ENCODE data around the gene SLC8A2. TPM values are rescaled to one million over a fixed set of nuclear protein-coding genes. Genes with fewer than 3 reads are reported as not detected.

SLC8A2 gene
- total and polyA plus RNA-seq, 2 of the 8 experiments (the other 6 are each of a cell fraction or from before 2014, with no cell fraction given): 7.3 to 12.4 TPM

DNA sequence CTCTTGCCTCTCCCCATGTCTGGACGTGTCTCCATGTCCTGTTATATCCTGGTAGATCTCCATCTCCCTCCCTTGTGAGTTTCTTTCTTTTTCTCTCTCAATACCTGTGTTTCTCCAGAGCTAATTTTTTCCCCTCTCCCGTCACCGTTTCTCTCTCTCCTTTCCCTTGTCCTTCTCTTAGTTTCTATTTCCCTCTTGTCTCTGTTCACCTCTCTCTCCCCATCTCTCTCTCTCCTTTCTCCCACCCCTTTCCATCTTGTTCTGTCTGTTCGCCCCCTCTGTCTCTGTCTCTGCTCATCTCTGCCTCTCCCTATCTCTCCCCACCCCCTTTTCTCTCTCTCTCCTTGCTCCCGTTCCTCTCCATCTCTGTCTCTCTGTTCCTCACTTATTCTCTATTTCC lies 13.0 kb downstream of the SLC8A2 start (continued):
- TF ChIP-seq, protein P1, sequence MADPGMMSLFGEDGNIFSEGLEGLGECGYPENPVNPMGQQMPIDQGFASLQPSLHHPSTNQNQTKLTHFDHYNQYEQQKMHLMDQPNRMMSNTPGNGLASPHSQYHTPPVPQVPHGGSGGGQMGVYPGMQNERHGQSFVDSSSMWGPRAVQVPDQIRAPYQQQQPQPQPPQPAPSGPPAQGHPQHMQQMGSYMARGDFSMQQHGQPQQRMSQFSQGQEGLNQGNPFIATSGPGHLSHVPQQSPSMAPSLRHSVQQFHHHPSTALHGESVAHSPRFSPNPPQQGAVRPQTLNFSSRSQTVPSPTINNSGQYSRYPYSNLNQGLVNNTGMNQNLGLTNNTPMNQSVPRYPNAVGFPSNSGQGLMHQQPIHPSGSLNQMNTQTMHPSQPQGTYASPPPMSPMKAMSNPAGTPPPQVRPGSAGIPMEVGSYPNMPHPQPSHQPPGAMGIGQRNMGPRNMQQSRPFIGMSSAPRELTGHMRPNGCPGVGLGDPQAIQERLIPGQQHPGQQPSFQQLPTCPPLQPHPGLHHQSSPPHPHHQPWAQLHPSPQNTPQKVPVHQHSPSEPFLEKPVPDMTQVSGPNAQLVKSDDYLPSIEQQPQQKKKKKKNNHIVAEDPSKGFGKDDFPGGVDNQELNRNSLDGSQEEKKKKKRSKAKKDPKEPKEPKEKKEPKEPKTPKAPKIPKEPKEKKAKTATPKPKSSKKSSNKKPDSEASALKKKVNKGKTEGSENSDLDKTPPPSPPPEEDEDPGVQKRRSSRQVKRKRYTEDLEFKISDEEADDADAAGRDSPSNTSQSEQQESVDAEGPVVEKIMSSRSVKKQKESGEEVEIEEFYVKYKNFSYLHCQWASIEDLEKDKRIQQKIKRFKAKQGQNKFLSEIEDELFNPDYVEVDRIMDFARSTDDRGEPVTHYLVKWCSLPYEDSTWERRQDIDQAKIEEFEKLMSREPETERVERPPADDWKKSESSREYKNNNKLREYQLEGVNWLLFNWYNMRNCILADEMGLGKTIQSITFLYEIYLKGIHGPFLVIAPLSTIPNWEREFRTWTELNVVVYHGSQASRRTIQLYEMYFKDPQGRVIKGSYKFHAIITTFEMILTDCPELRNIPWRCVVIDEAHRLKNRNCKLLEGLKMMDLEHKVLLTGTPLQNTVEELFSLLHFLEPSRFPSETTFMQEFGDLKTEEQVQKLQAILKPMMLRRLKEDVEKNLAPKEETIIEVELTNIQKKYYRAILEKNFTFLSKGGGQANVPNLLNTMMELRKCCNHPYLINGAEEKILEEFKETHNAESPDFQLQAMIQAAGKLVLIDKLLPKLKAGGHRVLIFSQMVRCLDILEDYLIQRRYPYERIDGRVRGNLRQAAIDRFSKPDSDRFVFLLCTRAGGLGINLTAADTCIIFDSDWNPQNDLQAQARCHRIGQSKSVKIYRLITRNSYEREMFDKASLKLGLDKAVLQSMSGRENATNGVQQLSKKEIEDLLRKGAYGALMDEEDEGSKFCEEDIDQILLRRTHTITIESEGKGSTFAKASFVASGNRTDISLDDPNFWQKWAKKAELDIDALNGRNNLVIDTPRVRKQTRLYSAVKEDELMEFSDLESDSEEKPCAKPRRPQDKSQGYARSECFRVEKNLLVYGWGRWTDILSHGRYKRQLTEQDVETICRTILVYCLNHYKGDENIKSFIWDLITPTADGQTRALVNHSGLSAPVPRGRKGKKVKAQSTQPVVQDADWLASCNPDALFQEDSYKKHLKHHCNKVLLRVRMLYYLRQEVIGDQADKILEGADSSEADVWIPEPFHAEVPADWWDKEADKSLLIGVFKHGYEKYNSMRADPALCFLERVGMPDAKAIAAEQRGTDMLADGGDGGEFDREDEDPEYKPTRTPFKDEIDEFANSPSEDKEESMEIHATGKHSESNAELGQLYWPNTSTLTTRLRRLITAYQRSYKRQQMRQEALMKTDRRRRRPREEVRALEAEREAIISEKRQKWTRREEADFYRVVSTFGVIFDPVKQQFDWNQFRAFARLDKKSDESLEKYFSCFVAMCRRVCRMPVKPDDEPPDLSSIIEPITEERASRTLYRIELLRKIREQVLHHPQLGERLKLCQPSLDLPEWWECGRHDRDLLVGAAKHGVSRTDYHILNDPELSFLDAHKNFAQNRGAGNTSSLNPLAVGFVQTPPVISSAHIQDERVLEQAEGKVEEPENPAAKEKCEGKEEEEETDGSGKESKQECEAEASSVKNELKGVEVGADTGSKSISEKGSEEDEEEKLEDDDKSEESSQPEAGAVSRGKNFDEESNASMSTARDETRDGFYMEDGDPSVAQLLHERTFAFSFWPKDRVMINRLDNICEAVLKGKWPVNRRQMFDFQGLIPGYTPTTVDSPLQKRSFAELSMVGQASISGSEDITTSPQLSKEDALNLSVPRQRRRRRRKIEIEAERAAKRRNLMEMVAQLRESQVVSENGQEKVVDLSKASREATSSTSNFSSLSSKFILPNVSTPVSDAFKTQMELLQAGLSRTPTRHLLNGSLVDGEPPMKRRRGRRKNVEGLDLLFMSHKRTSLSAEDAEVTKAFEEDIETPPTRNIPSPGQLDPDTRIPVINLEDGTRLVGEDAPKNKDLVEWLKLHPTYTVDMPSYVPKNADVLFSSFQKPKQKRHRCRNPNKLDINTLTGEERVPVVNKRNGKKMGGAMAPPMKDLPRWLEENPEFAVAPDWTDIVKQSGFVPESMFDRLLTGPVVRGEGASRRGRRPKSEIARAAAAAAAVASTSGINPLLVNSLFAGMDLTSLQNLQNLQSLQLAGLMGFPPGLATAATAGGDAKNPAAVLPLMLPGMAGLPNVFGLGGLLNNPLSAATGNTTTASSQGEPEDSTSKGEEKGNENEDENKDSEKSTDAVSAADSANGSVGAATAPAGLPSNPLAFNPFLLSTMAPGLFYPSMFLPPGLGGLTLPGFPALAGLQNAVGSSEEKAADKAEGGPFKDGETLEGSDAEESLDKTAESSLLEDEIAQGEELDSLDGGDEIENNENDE (IDR thresholded peaks at IDR 0.05; ENCODE audit: insufficient replicate concordance, low read length): no peak
- TF ChIP-seq RAD21 (IDR thresholded peaks at IDR 0.05 in 1 of 2, conservative IDR thresholded peaks at IDR 0.05 in 1 of 2; ENCODE audit: low read depth in 2 of 2, low read length in 2 of 2): no peak
- no peak for TF ChIP-seq CHD1 (IDR thresholded peaks at IDR 0.05; ENCODE audit: low read depth, low read length)
- TF ChIP-seq, protein P2, sequence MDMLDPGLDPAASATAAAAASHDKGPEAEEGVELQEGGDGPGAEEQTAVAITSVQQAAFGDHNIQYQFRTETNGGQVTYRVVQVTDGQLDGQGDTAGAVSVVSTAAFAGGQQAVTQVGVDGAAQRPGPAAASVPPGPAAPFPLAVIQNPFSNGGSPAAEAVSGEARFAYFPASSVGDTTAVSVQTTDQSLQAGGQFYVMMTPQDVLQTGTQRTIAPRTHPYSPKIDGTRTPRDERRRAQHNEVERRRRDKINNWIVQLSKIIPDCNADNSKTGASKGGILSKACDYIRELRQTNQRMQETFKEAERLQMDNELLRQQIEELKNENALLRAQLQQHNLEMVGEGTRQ (IDR thresholded peaks at IDR 0.05; ENCODE audit: low read length): no peak
- TF ChIP-seq SP2 (IDR thresholded peaks at IDR 0.05; ENCODE audit: low read length): no peak
- TF ChIP-seq, protein P3, sequence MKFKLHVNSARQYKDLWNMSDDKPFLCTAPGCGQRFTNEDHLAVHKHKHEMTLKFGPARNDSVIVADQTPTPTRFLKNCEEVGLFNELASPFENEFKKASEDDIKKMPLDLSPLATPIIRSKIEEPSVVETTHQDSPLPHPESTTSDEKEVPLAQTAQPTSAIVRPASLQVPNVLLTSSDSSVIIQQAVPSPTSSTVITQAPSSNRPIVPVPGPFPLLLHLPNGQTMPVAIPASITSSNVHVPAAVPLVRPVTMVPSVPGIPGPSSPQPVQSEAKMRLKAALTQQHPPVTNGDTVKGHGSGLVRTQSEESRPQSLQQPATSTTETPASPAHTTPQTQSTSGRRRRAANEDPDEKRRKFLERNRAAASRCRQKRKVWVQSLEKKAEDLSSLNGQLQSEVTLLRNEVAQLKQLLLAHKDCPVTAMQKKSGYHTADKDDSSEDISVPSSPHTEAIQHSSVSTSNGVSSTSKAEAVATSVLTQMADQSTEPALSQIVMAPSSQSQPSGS (IDR thresholded peaks at IDR 0.05; ENCODE audit: low read length): no peak
- TF ChIP-seq POLR2A (IDR thresholded peaks at IDR 0.05; ENCODE audit: control extremely low read depth in 1 of 2, low read depth in 2 of 2, low read length in 2 of 2): no peak
- no peak for TF ChIP-seq RXRA (IDR thresholded peaks at IDR 0.05; ENCODE audit: insufficient read depth, low read depth, low read length)
- TF ChIP-seq ASH2L (IDR thresholded peaks at IDR 0.05; ENCODE audit: low read length): no peak
